HG02970 (cell line): Measurements from ENCODE around the gene DGKI.

ENCODE experiments used
- ATAC-seq: cut with Tn5 transposase; IDR thresholded peaks from one replicate; pipeline ENCODE4 v1.9.1; 2021; ENCODE audit warnings: mild to moderate bottlenecking, moderate library complexity, moderate number of reproducible peaks; ENCODE audit not compliant: unreplicated experiment, low FRiP score

DGKI gene

DNA sequence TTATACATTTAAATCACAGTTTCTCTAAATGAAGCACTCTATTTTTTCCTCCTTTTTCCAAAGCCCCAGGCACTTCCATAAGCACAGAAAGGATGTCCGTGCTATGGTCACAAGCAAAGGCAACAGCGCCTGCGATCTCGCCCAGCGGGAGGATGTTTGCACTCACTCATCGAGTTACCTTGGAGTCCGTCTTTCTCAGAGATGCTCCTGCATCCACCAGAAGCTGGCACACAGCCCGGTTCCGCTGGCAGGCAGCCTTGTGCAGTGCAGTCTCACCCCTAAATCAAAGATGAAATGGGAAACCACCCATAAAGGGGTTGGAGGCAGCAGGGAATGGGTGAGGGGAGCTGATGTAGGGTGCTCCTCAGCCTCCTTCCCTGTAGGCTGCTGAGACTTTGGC is 451.4 kb downstream of the DGKI start:
- no peak for ATAC-seq

DNA sequence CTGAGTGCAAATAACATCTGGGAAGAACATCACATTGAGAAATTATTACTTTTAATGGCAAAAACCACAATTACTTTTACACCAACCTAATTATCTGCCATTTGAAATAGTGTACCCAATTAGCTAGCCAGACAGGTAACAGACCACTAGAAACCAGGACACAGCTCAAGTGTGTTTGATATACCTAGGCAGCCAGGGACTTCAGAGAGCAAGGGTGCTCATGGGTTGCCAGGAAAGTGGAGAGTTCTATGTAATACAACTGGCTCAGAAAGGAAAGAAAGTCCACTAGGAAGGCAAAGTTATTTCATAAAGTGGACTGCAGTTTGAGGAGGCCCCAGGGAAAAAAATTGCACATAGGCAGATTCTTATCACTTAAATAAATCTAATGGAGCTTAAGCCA is 453.2 kb downstream of the DGKI start:
- ATAC-seq = no peak

DNA sequence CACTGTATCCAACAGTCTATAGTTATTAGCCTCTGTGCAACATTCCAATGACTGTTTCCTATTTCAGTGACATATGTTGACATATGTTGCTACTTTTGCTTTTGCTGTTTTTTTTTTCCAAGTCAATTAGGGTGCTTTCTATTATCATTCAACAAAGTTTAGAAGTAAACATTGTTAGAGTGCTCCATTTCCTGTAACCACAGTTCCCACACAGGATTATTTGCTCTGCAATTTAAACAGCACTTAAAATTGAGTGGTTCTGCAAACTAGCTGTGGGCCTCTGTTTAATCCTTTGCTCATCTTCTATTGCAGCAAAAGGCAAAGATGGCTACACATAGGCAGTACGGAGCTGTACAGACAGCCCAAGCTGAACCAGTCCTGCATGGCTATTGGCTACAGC is 456.7 kb downstream of the DGKI start:
- ATAC-seq = no peak

DNA sequence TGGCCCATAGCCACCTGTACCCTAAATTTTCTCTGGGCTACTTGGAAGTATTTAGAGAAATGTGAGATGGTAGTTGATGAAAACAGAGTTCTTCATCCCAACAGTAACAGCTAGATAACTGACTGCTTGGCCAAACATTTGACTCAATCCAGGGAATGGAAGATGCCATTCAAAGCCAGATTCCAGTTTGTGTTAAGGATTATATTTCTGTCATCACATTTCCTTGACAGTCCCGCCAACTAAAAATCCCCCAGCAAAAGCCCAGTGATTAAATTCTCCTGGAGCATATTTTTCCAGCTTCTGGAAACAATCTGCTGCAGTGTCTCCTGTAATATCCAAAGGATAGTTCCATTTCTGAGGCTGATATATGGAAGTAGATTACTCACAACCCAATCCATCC is 457.9 kb downstream of the DGKI start:
- ATAC-seq = no peak

DNA sequence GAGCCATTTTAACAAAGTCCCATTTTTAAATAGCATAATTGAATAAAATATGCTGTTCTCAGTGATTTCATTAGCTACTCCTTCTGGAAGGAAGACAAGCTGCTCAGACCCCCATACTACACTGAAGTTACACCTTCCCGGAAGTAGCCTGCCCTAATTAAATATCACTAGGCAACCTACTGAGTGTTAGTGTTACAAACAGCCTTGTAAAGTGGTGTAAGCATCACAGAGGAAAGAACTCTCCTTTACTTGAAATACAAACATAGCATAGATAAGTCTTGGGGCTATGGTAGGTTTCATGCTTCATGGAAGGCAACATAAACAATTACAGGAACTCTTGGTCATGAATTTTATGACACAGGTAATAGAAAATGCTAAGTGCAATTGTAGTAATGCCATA is 459.8 kb downstream of the DGKI start:
- ATAC-seq = no peak

DNA sequence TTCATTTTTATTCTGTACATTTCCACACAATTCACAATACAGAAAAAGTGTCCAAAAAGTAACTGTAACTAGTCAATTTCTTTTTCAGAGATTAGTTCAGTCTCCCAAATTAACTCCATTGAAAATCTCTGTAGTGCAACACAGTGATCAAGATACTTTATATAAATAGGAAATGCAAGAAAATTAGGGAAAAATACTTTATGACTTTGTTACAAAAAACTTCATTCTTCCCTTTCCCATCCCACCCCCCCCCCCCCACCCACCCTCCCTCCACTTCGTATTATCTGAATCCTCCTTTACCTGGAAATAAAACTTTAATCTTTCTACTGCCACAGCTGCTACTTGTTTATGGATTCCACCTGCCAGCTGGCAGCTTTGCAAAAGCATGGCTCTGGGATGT is 465.7 kb downstream of the DGKI start:
- no peak for ATAC-seq

DNA sequence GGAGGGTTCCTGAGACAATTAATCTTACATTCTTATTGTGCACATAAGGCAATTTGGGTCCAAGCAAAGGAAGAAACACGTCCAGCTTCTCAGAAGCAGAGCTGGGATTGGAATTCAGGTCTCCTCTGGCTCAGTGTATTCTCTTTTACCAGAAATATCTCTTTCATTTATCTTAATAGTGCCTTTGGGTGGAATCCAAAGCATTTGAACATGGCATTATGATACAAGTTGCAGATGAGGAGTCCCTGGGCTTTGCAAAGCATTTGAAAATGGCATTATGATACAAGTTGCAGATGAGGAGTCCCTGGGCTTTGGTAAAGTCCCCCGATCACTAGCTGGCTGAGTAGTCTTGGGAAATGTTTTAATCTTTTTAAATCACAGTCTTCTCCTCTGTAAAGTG is 473.3 kb downstream of the DGKI start:
- no peak for ATAC-seq

DNA sequence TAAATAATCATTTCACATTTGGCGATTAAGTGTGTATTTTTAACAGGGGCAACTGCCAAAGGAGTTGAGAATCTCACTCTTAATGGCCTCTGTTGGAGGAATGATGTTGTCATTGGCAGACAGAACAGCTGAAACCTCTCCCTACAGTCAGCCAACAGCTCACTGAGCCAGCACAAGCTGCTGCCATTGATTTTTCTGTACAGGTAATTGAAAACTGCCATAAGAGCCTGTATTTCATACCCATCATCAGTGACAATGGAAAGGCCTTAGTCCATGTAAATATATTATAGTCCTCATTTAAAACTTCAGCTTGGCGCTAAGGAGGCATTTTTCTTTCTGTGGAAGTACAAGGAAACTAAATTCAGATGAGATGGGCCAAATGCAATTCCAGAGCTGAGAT is 475.2 kb downstream of the DGKI start:
- no peak for ATAC-seq

DNA sequence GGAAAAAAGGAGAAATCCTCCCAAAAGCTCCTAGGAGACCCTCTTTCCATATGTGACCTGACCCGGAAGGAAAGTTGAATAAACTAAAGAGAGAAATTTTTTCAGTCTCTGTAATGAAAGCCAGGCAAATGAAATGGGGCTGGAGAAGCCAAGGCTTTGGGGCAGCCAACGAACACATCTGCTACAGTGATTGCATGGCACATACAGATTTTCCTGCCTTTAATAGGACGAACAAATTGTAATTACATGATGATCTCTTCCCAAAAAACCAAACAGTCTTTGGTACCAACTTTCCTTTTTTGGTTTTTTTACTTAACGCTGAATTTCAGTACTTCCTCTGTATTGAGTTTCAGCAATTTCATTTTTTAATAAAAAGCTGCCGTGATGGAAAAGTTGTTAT is 479.8 kb downstream of the DGKI start:
- ATAC-seq = no peak

DNA sequence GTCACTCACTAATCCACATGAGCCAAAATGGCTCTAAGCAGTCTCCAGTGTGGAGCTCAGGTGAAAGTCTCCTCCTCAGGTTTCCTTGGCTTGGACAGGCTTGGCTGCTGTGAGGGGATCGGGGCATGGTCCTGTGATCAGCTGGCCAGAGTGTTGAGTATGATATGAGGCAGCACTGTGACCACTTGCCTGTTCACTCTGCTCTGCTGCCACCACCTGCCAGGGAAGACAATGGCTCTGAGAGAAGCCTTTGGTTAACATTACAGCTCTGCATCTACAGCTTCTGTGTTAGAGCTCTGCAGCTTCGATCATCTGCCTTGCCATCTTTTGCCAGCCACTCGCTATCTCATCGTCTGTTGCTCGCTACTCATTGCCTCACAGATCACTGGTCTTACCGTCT is 483.1 kb downstream of the DGKI start:
- ATAC-seq = no peak

DNA sequence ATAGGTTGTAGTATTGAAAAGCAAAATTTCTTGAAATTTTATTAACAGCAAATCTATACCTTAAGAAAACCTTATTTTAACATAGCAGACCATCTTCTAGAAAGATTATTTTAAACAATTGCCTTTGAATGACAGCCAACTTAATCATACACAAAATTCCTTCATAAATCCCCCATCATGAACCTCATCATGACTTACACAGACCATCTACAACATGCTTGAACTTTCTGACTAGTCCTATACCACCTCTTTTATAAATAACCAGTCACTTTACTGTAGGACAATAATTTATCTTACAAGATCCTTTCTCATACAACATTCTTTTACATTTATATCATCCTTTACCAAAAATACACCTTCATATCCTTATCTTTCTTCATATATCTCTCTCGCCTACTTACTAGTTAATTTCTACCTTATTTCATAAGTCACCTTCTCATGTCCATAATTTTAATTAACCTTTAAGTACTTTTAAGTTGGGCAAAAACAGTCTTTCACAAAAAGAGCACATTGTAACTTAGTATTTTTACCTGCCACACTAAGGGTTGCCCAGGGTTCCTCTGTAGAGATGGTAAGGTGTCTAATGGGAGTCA is 486.6 kb downstream of the DGKI start:
- ATAC-seq = no peak

DNA sequence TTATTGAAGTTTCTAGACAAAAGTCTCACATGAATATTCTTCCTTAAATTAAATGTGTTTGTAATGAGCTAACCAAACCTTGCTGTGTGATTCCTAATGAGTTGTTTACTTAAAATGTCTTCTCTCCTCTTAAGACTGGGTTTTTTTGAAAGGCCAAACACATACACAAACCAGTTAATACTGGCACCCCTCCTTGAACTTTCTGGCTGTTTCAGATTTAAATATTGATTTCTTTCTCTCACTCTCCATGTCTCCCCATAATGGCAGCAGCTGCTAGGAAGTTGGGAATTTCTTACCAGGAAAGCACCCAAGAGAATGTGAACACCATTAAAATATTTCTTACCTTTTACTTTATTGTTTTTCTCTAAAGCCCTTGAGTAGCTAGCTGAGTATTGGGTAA is 491.8 kb downstream of the DGKI start:
- no peak for ATAC-seq

DNA sequence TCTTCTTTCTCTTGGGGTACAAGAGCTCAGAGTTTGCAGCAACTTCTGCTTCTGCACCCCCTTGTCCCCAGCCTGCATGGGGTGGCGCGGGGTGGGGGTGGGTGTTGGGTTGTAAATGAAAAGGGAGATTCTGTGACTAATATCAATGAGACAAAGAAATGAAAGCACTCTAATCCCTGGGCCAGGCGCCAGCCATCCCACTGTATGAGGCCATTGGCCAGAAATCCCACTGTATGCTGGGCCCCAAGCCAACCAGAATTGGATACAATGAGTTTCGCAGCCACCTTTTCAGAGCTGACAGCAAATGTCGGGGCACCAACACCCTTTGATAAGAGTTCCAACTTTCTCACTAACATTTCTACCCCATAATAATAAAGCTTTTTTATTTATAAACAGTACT is 492.4 kb downstream of the DGKI start:
- no peak for ATAC-seq

DNA sequence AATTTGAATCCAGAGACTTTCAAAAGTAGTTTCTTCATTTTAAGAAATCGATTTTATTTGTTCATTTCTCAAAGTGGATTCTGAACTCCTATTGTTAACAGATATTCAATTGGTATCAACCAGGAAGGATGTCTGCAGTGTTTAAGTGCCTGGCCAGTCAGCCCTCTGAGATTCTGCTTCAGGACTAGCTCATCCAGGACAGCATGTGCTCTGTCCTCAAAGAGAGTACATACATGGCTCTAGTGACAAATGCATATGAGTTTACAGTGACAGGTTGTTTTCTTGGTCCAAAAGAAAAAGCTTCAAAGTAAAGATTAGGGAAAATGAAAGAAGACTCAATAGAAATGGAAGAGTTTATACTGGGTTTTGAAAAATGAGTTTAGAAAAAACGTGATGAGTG is 494.8 kb downstream of the DGKI start:
- no peak for ATAC-seq

DNA sequence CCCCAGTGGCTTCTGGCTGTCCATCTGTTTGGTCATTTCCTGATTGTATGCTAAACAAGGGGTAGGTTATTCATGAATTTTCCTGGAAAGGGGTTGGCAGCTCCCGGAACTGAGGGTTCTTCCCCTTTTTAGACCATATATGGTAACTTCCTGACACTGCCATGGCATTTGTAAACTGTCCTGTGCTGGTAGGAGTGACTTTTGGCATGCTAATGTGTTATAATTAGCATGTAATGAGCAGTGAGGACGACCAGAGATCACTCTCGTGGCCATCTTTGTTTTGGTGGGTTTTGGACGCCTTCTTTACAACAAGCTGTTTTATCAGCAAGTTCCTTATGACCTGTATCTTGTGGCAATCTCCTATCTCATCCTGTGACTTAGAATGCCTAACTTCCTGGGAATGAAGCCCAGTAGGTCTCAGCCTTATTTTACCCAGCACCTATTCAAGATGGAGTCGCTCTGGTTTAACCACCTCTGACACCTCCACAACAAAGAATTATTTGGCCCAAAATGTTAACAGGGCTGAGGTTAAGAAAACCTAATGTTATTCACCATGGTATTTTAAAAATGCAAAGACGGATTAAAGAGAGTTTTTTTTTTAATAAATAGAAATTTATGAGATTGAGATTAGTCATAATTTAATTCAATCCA is 500.9 kb downstream of the DGKI start:
- no peak for ATAC-seq

DNA sequence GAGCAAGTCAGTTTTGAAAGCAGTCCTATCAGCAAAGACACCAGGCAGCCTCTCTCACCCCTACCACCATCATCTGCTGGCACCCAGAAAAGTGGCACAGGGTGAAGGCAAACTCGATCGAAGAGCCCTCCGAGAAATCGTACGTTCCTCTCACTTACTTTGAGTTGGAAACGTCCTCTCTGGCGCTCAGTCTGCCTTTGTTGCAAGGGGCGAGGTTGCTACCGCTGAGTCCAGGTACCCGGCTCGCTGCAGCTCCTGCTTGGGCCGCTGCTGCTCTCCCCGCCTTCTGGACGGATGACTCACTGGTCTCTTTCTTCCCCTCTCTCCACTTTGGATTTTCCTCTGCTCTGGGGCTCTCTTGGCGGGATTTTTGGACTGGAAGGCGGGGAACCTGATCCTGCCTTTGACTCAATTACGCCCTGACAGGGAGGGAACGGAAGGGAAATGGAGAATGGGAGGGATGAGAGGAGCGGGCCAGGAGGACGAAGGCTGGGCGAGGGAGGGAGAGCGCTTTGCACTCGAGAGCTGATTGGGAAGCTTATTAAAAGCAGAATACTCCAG is 503.4 kb downstream of the DGKI start, which contains the start of gene PTN:
PTN (minus strand) TSS at position 453 of the 561 bp plus-strand sequence. CDS start 88,760 bp downstream, outside the sequence.
- no peak for ATAC-seq

DNA sequence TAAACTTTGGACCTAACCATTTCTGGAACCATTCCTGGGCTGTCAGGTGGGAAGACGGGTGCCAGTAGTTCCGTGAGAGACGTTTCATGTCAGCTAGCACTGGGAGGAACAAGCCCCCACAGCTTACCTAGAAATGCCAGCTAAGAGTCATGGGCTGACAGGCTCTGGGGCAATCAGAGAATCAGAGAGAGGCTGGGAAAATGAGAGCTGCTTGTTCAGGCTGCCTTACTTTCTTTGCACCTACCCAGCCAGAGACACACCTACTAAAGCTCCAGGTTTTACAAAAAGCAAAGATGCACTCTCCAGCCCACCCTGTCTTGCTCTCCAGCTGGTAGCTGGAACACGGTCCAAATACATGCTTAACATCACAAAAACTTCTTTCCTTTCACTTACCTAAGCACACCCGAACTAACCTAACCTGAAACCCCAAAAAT is 503.9 kb downstream of the DGKI start:
- no peak for ATAC-seq

DNA sequence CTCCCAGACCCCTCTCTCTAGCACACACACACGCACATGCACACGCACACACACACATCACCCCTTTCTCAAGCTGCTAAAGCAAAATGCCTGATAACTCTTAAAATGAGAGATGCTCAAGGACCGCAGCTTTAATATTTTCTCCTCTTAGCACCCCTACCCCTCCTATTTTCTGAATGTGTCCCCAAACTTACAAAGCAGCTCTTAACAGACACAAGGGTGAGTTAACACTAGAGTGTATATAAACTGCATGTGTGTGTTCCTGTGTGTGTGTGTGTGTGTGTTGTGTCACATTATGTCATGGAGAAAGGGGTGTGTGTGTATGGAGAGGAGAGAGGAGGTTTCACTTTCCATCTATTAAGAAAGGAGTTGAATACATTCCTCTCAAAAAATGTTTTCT is 504.5 kb downstream of the DGKI start:
- ATAC-seq = no peak

DNA sequence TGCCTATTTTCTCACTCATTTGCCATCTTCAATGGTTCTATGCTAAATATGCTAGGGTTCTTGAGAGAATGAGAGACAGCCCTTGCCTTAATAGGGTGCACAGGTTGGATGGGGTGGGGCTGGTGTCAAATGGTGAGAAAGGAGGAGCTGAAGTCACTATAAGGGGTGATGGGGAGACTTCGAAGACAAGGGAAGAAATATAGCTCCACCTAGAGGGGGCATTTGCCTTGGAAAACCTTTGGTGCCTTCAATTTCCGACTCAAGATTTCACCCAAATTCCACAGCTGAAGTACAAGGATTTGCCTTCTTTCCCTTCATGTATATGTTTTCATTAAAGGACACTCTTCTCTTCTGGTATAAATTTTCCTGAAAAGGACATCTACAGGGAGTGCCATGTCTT is 508.9 kb downstream of the DGKI start:
- no peak for ATAC-seq

DNA sequence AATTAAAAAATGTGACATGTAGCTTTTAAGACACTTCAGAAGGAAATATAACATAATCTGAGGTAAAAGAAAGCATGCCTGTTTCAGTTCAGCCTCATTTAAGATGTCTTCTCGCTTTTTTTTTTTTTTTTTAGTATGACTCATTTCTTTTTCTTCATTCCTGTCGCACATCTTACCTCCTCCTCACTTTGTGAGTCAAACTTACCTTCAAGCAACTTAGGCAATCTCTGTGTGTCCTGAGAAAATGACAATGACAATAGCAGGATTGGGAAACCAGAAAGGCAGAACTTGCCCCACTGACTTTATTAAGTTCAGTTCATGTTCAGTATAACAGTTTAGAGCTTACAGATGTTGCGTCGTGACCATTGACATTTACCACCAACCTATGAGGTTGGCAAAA is 511.0 kb downstream of the DGKI start:
- no peak for ATAC-seq

DNA sequence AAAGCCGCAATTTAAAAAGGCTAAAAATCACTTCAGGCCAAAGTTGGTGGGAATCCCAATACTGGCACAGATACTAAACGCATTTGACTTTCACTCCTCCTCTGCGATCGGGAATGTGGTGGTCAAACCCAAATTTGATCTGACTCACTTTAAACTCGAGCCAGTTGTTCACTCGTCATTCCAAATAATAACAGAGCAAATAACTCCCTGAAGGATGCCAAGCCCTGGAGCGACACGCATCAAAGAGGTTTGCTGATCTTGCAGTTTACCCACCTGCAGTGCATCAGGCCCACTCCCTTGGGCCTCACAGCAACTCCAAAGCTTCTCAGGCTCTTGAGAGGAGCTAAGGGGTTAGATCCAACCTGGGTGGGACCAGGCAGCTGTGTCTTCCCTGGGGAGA is 515.4 kb downstream of the DGKI start:
- no peak for ATAC-seq
